Spleen (tissue), 11 donors: ENCODE data around the gene WRAP73. TPM values are rescaled to one million over a fixed set of nuclear protein-coding genes. Genes with fewer than 3 reads are reported as not detected.
"Not testable (repeated sequence)": the region's sequence is repeated elsewhere in the genome, so short reads cannot be mapped to it uniquely, and the experiment has no call there.

Experiments used
- DNase-seq: peaks from one replicate; pipeline ENCODE4 v3.0.0-alpha.2; 2020
- H3K27ac ChIP-seq, 8 donors: fragments of 200-600 bp; sonication (generic) in 7 of 8; 1 replicate in 4 of 8; 2 replicates in 4 of 8; pipeline versions ENCODE4 v1.5.0 to v1.8.0; 2016 to 2021; ENCODE audit warnings: inconsistent platforms in 4 of 8, mild to moderate bottlenecking in 4 of 8, moderate library complexity in 1 of 8
- H3K27me3 ChIP-seq, 7 donors: fragments of 200-600 bp; sonication (generic) in 6 of 7; replicated peaks in 1 of 7; 1 replicate in 4 of 7; 2 replicates in 3 of 7; pipeline versions ENCODE4 v1.5.0 to v1.8.0; 2016 to 2021; ENCODE audit warnings: inconsistent platforms in 3 of 7, mild to moderate bottlenecking in 1 of 7
- H3K36me3 ChIP-seq, 6 donors: fragments of 200-600 bp; sonication (generic) in 5 of 6; 1 replicate in 4 of 6; 2 replicates in 2 of 6; pipeline versions ENCODE4 v1.5.0 to v1.8.0; 2016 to 2021; ENCODE audit warnings: inconsistent platforms in 2 of 6
- H3K4me1 ChIP-seq, 6 donors: fragments of 200-600 bp; sonication (generic) in 5 of 6; 1 replicate in 3 of 6; 2 replicates in 3 of 6; pipeline versions ENCODE4 v1.5.0 to v1.8.0; 2016 to 2021; ENCODE audit warnings: inconsistent platforms in 3 of 6
- H3K4me3 ChIP-seq, 8 donors: fragments of 200-600 bp; sonication (generic) in 7 of 8; 1 replicate in 4 of 8; 2 replicates in 4 of 8; pipeline versions ENCODE4 v1.5.0 to v1.8.0; 2016 to 2021; ENCODE audit warnings: inconsistent platforms in 4 of 8, mild to moderate bottlenecking in 4 of 8, moderate library complexity in 2 of 8
- H3K9me3 ChIP-seq, 8 donors: fragments of 200-600 bp; sonication (generic) in 7 of 8; 1 replicate in 4 of 8; 2 replicates in 4 of 8; pipeline versions ENCODE4 v1.5.0 to v1.8.0; 2016 to 2021; ENCODE audit warnings: inconsistent platforms in 4 of 8
- POLR2A ChIP-seq, 3 donors: fragments of 450-650 bp; IDR thresholded peaks; one replicate each; pipeline ENCODE4 v1.5.1; 2017; ENCODE audit warnings: antibody characterized with exemption in 3 of 3, mild to moderate bottlenecking in 1 of 3
- POLR2AphosphoS5 ChIP-seq, 3 donors: sonication (generic); formaldehyde crosslinking; IDR thresholded peaks; one replicate each; pipeline ENCODE4 v1.5.1; 2017; ENCODE audit warnings: antibody characterized with exemption in 3 of 3
- WGBS, 5 donors: extraction: QIAGEN DNeasy Blood & Tissue Kit in 3 of 5; methylation state at CpG; one replicate each; pipeline versions ENCODE4 v1.1.5 to v1.1.7; 2013 to 2018; 5-methylcytosine and 5-hydroxymethylcytosine counted together
- intact Hi-C: fragments of 100-400 bp; cut with DNase I; formaldehyde crosslinking; loops from one replicate; pipeline ENCODE4 v1.15.0; 2023; ENCODE audit warnings: low total_unique reads
- polyA plus RNA-seq, 3 donors: library from polyadenylated mRNA; stranded (reverse); fragments of 200-250 nt; gene quantifications; one replicate each; pipeline ENCODE4 v1.2.1, GENCODE V29; 2013
- total RNA-seq, 7 donors: library from RNA; depleted of rRNA in 3 of 7; stranded (reverse); fragments of >200 nt in 3 of 7; fragmentation: NEBNext Ultra II Directional in 4 of 7; extraction: Animal tissue kit (Norgen Biotek cat#: 25700) in 4 of 7; gene quantifications; one replicate each; pipeline versions ENCODE4 v1.1.0 to v1.2.1, GENCODE V29; 2016 to 2021
- TF ChIP-seq, protein P1 (sequence below), 11 experiments: fragments of 200-600 bp in 7 of 11; fragments of 450-650 bp in 4 of 11; sonication (generic) in 4 of 11; IDR thresholded peaks in 8 of 11; conservative IDR thresholded peaks in 3 of 11; 1 replicate in 7 of 11; 2 replicates in 4 of 11; pipeline versions ENCODE4 v1.4.0 to v1.8.0; 2016 to 2021; ENCODE audit warnings: antibody characterized with exemption in 11 of 11, inconsistent platforms in 4 of 11, mild to moderate bottlenecking in 1 of 11
- donor health status: healthy with polysubstance abuse.
- donor health status: DM: no; HTN: no; CAD: no; lungs with moderate emphysema.
- donor health status: DM: no; HTN: no; CAD: no.
- donor health status: Bipolar disorder and iron deficiency.
- donor health status: healthy.
- donor health status: DM: no; HTN: no; CAD: no.
- donor health status: DM: yes; HTN: yes; CAD: no.

Gene WRAP73
- total and polyA plus RNA-seq, 10 donors, result 20.1 to 28.3 (median 25.3) TPM

DNA sequence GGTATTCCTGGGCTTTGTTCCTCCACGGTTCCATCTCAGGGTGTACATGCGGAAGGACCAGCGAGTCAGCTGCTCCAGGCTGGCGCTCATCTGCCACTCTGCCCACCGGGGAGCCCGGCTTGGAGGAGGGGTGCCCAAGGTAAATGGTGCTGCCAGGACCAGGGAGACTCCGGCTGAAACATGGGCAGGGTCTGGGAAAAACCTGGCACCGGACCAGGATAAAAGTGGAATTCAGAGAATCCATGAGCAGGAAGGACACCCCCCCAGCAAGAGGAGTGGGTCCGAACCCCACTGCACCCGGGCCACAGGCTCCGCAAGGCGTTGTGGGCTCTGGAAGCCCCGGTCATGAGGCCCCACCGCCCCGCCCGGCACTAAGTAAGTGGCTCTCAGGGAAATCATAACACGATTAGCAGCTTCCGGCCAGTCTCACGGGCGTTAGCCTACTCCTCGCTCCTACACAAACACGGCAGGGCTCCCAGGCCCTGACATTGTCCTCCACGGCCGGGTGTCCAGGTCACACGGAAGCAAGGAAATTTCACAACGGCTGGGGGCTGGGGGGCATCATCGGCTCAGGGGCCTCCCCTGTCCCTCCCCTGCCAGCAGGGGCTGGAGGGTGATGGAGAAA is 59.7 kb downstream of the WRAP73 start:
- no peaks in the 10 kb centered on the region for H3K9me3 ChIP-seq
- DNase-seq, result no peak
- H3K4me1 ChIP-seq, result peaks cover 0 to 30% (median 15%) of the 10 kb centered on the region in 6 donors
- no peak overlapping the region for H3K27ac ChIP-seq
- no peaks in the 10 kb centered on the region for H3K36me3 ChIP-seq
- peaks cover 0 to 23% (median 0%) of the 10 kb centered on the region in 7 donors for H3K27me3 ChIP-seq
- TF ChIP-seq POLR2AphosphoS5 (IDR thresholded peaks at IDR 0.05), result no peak
- TF ChIP-seq POLR2A (IDR thresholded peaks at IDR 0.05), result no peak
- TF ChIP-seq, protein P1, sequence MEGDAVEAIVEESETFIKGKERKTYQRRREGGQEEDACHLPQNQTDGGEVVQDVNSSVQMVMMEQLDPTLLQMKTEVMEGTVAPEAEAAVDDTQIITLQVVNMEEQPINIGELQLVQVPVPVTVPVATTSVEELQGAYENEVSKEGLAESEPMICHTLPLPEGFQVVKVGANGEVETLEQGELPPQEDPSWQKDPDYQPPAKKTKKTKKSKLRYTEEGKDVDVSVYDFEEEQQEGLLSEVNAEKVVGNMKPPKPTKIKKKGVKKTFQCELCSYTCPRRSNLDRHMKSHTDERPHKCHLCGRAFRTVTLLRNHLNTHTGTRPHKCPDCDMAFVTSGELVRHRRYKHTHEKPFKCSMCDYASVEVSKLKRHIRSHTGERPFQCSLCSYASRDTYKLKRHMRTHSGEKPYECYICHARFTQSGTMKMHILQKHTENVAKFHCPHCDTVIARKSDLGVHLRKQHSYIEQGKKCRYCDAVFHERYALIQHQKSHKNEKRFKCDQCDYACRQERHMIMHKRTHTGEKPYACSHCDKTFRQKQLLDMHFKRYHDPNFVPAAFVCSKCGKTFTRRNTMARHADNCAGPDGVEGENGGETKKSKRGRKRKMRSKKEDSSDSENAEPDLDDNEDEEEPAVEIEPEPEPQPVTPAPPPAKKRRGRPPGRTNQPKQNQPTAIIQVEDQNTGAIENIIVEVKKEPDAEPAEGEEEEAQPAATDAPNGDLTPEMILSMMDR (IDR thresholded peaks at IDR 0.05 in 8 of 11, conservative IDR thresholded peaks at IDR 0.05 in 3 of 11), result no peak
- intact Hi-C loops, result no loop called here
- 60 to 75% (median 65%) methylated on average over 19 to 27 of the region's 27 CpGs for WGBS, 5 donors
- no peak overlapping the region for H3K4me3 ChIP-seq

- Histone ChIP-seq H3K27ac (no peak overlapping the region), H3K36me3 (no peaks in the 10 kb centered on the region), H3K4me3 (no peak overlapping the region), H3K27me3 (peaks cover 0 to 23% (median 0%) of the 10 kb centered on the region in 7 donors), H3K9me3 (no peaks in the 10 kb centered on the region), H3K4me1 (peaks cover 0 to 22% (median 7%) of the 10 kb centered on the region in 6 donors)
- intact Hi-C loops, result no loop called here
- 61 to 92% (median 83%) methylated on average over 1 to 5 of the region's 5 CpGs for WGBS, 5 donors
- DNase-seq, result no peak
- TF ChIP-seq, protein P1 (IDR thresholded peaks at IDR 0.05 in 8 of 11, conservative IDR thresholded peaks at IDR 0.05 in 3 of 11), result no peak
- no peak for TF ChIP-seq POLR2AphosphoS5 (IDR thresholded peaks at IDR 0.05)
- no peak for TF ChIP-seq POLR2A (IDR thresholded peaks at IDR 0.05)
These were observed 61.5 kb downstream of the WRAP73 start for GRCh38 chr1:3588395-3588794.

- no peak overlapping the region for H3K27ac ChIP-seq
- H3K4me1 ChIP-seq, result peaks cover 0 to 16% (median 6%) of the 10 kb centered on the region in 6 donors
- intact Hi-C loops, result no loop called here
- TF ChIP-seq, protein P1 (IDR thresholded peaks at IDR 0.05 in 8 of 11, conservative IDR thresholded peaks at IDR 0.05 in 3 of 11), result no peak
- no peak for TF ChIP-seq POLR2A (IDR thresholded peaks at IDR 0.05)
- TF ChIP-seq POLR2AphosphoS5 (IDR thresholded peaks at IDR 0.05), result no peak
- no peaks in the 10 kb centered on the region for H3K9me3 ChIP-seq
- H3K36me3 ChIP-seq, result no peaks in the 10 kb centered on the region
- no peak for DNase-seq
- WGBS, 5 donors, result 85 to 92% (median 89%) methylated on average over 24 of the region's 24 CpGs
- H3K4me3 ChIP-seq, result no peak overlapping the region
- peaks cover 0 to 23% (median 0%) of the 10 kb centered on the region in 7 donors for H3K27me3 ChIP-seq
These were observed 62.7 kb downstream of the WRAP73 start for GRCh38 chr1:3586986-3587759.

DNA sequence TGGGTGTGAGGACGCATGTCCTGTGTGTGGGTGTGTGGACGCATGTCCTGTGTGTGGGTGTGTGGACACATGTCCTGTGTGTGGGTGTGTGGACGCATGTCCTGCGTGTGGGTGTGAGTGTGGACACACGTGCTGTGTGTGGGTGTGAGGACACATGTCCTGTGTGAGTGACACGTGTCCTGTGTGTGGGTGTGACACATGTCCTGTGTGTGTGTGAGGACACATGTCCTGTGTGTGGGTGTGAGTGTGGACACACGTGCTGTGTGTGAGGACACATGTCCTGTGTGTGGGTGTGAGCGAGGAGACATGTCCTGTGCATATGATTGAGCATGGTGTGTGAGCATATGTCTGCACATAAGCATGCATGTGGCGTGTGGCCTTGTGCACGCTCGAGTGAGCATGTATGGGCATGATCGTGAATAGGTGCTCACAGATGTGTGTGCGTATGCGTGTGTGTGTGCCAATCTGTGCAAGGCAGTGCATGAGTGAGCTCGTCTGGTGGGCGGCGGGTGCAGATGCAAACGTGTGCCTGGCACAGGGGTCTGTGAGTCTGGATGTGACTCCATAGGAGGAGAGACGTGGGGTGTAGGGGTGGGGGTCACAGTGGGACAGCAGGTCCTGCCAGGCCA is 63.8 kb downstream of the WRAP73 start:
- H3K9me3 ChIP-seq, result no peaks in the 10 kb centered on the region
- no peak for TF ChIP-seq POLR2A (IDR thresholded peaks at IDR 0.05)
- TF ChIP-seq, protein P1 (IDR thresholded peaks at IDR 0.05 in 8 of 11, conservative IDR thresholded peaks at IDR 0.05 in 3 of 11), result no peak
- 88 to 94% (median 90%) methylated on average over 18 to 19 of the region's 19 CpGs for WGBS, 5 donors

GRCh38 chr1:3585353-3585868 is 64.5 kb downstream of the WRAP73 start:
- Histone ChIP-seq H3K27me3 (peaks cover 0 to 26% (median 0%) of the 10 kb centered on the region in 7 donors), H3K4me1 (peaks cover 0 to 22% (median 3%) of the 10 kb centered on the region in 6 donors)
- H3K27ac ChIP-seq, intact Hi-C loops, H3K36me3 ChIP-seq, DNase-seq, H3K4me3 ChIP-seq, H3K9me3 ChIP-seq: not testable (repeated sequence)
- 61 to 73% (median 67%) methylated on average over 6 of the region's 6 CpGs for WGBS, 5 donors

More for the DNA sequence above, 63.8 kb downstream of the WRAP73 start:
- H3K36me3 ChIP-seq, result no peaks in the 10 kb centered on the region
- intact Hi-C loops, result no loop called here
- H3K4me1 ChIP-seq, result peaks cover 0 to 25% (median 6%) of the 10 kb centered on the region in 6 donors
- peaks cover 0 to 22% (median 0%) of the 10 kb centered on the region in 7 donors for H3K27me3 ChIP-seq
- no peak overlapping the region for H3K27ac ChIP-seq
- no peak for DNase-seq
- H3K4me3 ChIP-seq, result no peak overlapping the region
